Testis (tissue), 3 donors: ENCODE results near the gene SMURF1. TPM values are rescaled to one million over a fixed set of nuclear protein-coding genes. Genes with fewer than 3 reads are reported as not detected.

Experiments used
- DNase-seq: peaks from one replicate; pipeline ENCODE4 v3.0.0-alpha.2; 2019
- H3K27ac ChIP-seq, 2 donors: fragments of 200-600 bp; sonication (generic); one replicate each; pipeline ENCODE4 v1.5.1; 2019
- H3K27me3 ChIP-seq: fragments of 200-600 bp; sonication (generic); one replicate; pipeline ENCODE4 v1.5.1; 2019
- H3K36me3 ChIP-seq: fragments of 200-600 bp; sonication (generic); one replicate; pipeline ENCODE4 v1.5.1; 2017; ENCODE audit warnings: low read depth; ENCODE audit errors: missing control alignments
- H3K4me1 ChIP-seq: fragments of 200-600 bp; sonication (generic); one replicate; pipeline ENCODE4 v1.5.1; 2019
- H3K4me3 ChIP-seq, 2 donors: fragments of 200-600 bp; sonication (generic); one replicate each; pipeline ENCODE4 v1.5.1; 2017 to 2019
- H3K9me3 ChIP-seq: fragments of 200-600 bp; sonication (generic); one replicate; pipeline ENCODE4 v1.5.1; 2017
- POLR2A ChIP-seq: fragments of 450-650 bp; IDR thresholded peaks from one replicate; pipeline ENCODE4 v1.6.1; 2017; ENCODE audit warnings: antibody characterized with exemption, mild to moderate bottlenecking, moderate library complexity
- WGBS, 2 donors: methylation state at CpG; one replicate each; pipeline ENCODE4 v1.1.5; 2018; 5-methylcytosine and 5-hydroxymethylcytosine counted together
- intact Hi-C: fragments of 100-400 bp; cut with DNase I; formaldehyde crosslinking; loops from one replicate; pipeline ENCODE4 v1.15.1; 2023; ENCODE audit warnings: low total_unique reads
- polyA plus RNA-seq: library from polyadenylated mRNA; stranded (reverse); fragments of 350-450 nt; fragmentation: Illumina TruSeq; extraction: RNeasy Lipid Tissue Mini Kit (QIAGEN cat#74804); gene quantifications from one replicate; pipeline ENCODE4 v1.2.3, GENCODE V29; 2014; ENCODE audit warnings: low read depth, low replicate concordance; ENCODE audit not compliant: insufficient read depth
- total RNA-seq, 2 donors: library from RNA; depleted of rRNA; stranded (reverse); fragments of >200 nt; gene quantifications; one replicate each; pipeline ENCODE4 v1.2.3, GENCODE V29; 2016
- TF ChIP-seq, protein P1 (sequence below), 3 experiments: fragments of 450-650 bp in 2 of 3; fragments of 200-600 bp in 1 of 3; sonication (generic) in 1 of 3; IDR thresholded peaks; one replicate each; pipeline ENCODE4 v1.5.1; 2016 to 2019; ENCODE audit warnings: antibody characterized with exemption in 3 of 3, mild to moderate bottlenecking in 2 of 3, moderate library complexity in 1 of 3

SMURF1 gene
- total and polyA plus RNA-seq, 3 donors from 2014 or later, result 34.5 to 79.5 (median 46.9) TPM

DNA sequence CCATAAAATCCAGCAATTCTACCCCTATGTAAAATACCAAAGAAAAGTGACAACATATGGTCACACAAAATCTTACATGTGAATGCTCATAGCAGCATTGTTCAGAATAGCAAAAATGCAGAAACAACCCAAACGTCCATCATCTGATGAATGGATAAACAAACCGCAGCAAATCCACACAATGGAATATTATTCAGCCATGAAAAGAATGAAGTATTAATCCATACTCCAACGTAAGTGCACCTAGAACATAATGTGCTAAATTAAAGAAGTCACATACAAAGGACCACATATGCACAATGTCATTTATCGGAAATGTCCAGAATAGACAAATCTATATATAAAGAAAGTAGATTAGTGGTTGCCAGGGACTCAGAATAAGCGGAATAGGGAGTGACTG is 57.4 kb downstream of the SMURF1 start:
- no peaks in the 10 kb centered on the region for H3K4me1 ChIP-seq
- WGBS, 2 donors, result 87 to 92% methylated on average over 5 of the region's 5 CpGs
- no peak for DNase-seq
- H3K27ac ChIP-seq, result no peak overlapping the region
- no peaks in the 10 kb centered on the region for H3K36me3 ChIP-seq
- intact Hi-C loops, result no loop called here
- no peaks in the 10 kb centered on the region for H3K9me3 ChIP-seq
- TF ChIP-seq POLR2A, result no peak
- TF ChIP-seq, protein P1, sequence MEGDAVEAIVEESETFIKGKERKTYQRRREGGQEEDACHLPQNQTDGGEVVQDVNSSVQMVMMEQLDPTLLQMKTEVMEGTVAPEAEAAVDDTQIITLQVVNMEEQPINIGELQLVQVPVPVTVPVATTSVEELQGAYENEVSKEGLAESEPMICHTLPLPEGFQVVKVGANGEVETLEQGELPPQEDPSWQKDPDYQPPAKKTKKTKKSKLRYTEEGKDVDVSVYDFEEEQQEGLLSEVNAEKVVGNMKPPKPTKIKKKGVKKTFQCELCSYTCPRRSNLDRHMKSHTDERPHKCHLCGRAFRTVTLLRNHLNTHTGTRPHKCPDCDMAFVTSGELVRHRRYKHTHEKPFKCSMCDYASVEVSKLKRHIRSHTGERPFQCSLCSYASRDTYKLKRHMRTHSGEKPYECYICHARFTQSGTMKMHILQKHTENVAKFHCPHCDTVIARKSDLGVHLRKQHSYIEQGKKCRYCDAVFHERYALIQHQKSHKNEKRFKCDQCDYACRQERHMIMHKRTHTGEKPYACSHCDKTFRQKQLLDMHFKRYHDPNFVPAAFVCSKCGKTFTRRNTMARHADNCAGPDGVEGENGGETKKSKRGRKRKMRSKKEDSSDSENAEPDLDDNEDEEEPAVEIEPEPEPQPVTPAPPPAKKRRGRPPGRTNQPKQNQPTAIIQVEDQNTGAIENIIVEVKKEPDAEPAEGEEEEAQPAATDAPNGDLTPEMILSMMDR (IDR thresholded peaks at IDR 0.05), result no peak
- H3K4me3 ChIP-seq, result no peak overlapping the region
- no peaks in the 10 kb centered on the region for H3K27me3 ChIP-seq

DNA sequence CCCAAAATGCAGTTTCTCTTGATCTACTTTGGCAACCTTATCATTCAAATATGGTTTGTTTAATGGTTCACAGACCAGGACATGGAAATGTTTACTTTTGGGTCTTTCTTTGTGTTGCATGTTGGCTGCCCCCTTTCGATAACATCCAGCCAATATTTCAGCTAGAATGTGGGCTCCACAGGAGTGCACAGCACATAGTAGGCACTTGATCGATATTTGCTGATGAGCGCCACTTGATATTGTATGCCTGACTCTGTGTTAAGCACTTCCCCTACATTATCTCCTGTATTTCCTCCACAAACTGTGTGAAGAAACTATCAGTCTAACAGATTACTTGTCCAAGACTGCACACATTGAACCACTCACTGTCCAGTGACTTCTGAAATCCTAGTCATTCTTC is 60.2 kb downstream of the SMURF1 start:
- TF ChIP-seq POLR2A, result no peak
- TF ChIP-seq, protein P1 (IDR thresholded peaks at IDR 0.05), result no peak
- WGBS, 2 donors, result 97 to 99% methylated on average over 3 of the region's 3 CpGs
- DNase-seq, result no peak
- no peak overlapping the region for H3K27ac ChIP-seq
- no peaks in the 10 kb centered on the region for H3K27me3 ChIP-seq
- no peak overlapping the region for H3K4me3 ChIP-seq
- intact Hi-C loops, result no loop called here
- H3K4me1 ChIP-seq, result peaks cover 4% of the 10 kb centered on the region
- no peaks in the 10 kb centered on the region for H3K36me3 ChIP-seq
- H3K9me3 ChIP-seq, result no peaks in the 10 kb centered on the region

GRCh38 chr7:99083068-99083651 is 60.7 kb downstream of the SMURF1 start:
- 52 to 56% methylated on average over 2 of the region's 2 CpGs for WGBS, 2 donors
- Histone ChIP-seq H3K27me3 (no peaks in the 10 kb centered on the region), H3K27ac (no peak overlapping the region), H3K4me3 (no peak overlapping the region), H3K36me3 (no peaks in the 10 kb centered on the region), H3K4me1 (peaks cover 5% of the 10 kb centered on the region), H3K9me3 (no peaks in the 10 kb centered on the region)
- intact Hi-C loops, result no loop called here
- DNase-seq, result no peak
- TF ChIP-seq, protein P1 (IDR thresholded peaks at IDR 0.05), result no peak
- no peak for TF ChIP-seq POLR2A

DNA sequence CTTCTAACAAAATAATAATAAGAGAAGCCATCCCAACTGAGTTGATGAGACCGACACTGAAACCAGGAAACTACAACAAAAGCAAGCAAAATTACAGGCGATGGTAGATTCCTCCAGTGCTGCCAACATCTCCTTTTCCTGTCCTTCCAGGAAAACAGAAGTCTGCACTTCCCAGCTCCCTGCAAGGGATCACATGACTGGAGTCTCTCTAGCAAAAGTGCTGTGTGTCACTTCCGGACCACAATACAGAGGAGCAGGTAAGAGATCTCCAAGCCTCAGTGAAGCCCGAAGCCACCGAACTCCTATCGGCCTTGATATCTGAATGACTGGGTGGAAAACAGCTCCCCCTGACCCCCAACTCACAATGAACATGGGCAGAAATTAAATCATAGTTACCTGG is 63.2 kb downstream of the SMURF1 start:
- 73 to 95% methylated on average over 6 of the region's 6 CpGs for WGBS, 2 donors
- no peaks in the 10 kb centered on the region for H3K9me3 ChIP-seq
- TF ChIP-seq, protein P1 (IDR thresholded peaks at IDR 0.05), result no peak
- TF ChIP-seq POLR2A, result no peak
- intact Hi-C loops, result no loop called here
- H3K4me3 ChIP-seq, result no peak overlapping the region
- H3K36me3 ChIP-seq, result no peaks in the 10 kb centered on the region
- DNase-seq, result no peak
- H3K4me1 ChIP-seq, result peaks cover 5% of the 10 kb centered on the region
- no peaks in the 10 kb centered on the region for H3K27me3 ChIP-seq
- H3K27ac ChIP-seq, result no peak overlapping the region

DNA sequence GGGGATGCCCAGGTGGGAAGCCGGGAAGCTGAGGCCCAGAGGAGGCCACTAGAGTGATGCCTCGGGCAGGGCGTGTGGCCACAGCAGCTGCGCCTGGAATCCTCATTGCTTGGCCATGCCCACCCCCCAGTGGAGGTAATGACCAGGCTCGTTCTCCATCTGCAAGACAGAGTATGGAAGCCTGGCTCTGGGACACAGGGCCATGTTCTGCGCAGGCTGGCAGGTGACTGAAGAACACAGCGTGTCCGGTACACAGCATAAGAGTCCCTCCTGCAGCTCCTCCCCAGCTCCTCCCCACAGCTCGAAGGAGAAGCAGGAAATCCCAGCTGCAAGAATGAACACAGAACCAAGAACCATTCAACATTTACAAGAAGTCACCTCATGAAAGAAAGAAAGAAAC is 64.8 kb downstream of the SMURF1 start:
- 55 to 72% methylated on average over 9 of the region's 9 CpGs for WGBS, 2 donors
- no peaks in the 10 kb centered on the region for H3K36me3 ChIP-seq
- TF ChIP-seq POLR2A, result no peak
- TF ChIP-seq, protein P1 (IDR thresholded peaks at IDR 0.05), result no peak
- H3K4me1 ChIP-seq, result peaks cover 5% of the 10 kb centered on the region
- no peaks in the 10 kb centered on the region for H3K27me3 ChIP-seq
- no peak overlapping the region for H3K4me3 ChIP-seq
- intact Hi-C loops, result no loop called here
- no peak for DNase-seq
- H3K27ac ChIP-seq, result peak overlapping the region in 1 of 2 donors; percentile 7
- no peaks in the 10 kb centered on the region for H3K9me3 ChIP-seq
